DMS114 treated with DMSO at 0.1 percent for 48 hours (cell line): Measurements from ENCODE around the gene ARAP1.

Source experiments
- DNase-seq: peaks from one replicate; lab custom pipeline; 2025; ENCODE audit not compliant: unreplicated experiment; lab: John Stamatoyannopoulos, UW

The ARAP1 gene

GRCh38 chr11:72668629-72669347, 83.4 kb downstream of the ARAP1 start:
- DNase-seq: no peak

- no peak for DNase-seq
These were observed 86.2 kb downstream of the ARAP1 start for GRCh38 chr11:72665911-72666472.

GRCh38 chr11:72662036-72662435, 90.2 kb downstream of the ARAP1 start:
- no peak for DNase-seq

GRCh38 chr11:72661486-72661885, 90.7 kb downstream of the ARAP1 start:
- no peak for DNase-seq

GRCh38 chr11:72658989-72659640, 93.1 kb downstream of the ARAP1 start:
- no peak for DNase-seq

GRCh38 chr11:72657411-72658100, 94.7 kb downstream of the ARAP1 start:
- DNase-seq: no peak

- DNase-seq: no peak
These were observed 96.2 kb downstream of the ARAP1 start for GRCh38 chr11:72655896-72656464.

- DNase-seq: no peak
These were observed 97.2 kb downstream of the ARAP1 start for GRCh38 chr11:72655014-72655413.

GRCh38 chr11:72653649-72654048, 98.6 kb downstream of the ARAP1 start:
- no peak for DNase-seq

GRCh38 chr11:72652873-72653630, 99.2 kb downstream of the ARAP1 start:
- DNase-seq: no peak

GRCh38 chr11:72652133-72652532, 100.1 kb downstream of the ARAP1 start:
- DNase-seq: no peak

- no peak for DNase-seq
These were observed 102.8 kb downstream of the ARAP1 start for GRCh38 chr11:72649215-72649976.

- no peak for DNase-seq
These were observed 103.6 kb downstream of the ARAP1 start for GRCh38 chr11:72648384-72649136.

- no peak for DNase-seq
These were observed 104.3 kb downstream of the ARAP1 start for GRCh38 chr11:72647882-72648281.

- no peak for DNase-seq
These were observed 105.7 kb downstream of the ARAP1 start for GRCh38 chr11:72646472-72646871.

GRCh38 chr11:72646024-72646423, 106.2 kb downstream of the ARAP1 start:
- no peak for DNase-seq

GRCh38 chr11:72643547-72643946, 108.7 kb downstream of the ARAP1 start:
- no peak for DNase-seq

- DNase-seq: peak; percentile 9
These were observed 109.2 kb downstream of the ARAP1 start for GRCh38 chr11:72642884-72643522.
